GM21619 (cell line): ENCODE measurements around the gene HIVEP2.

ENCODE experiments used
- ATAC-seq: cut with Tn5 transposase; IDR thresholded peaks from one replicate; pipeline ENCODE4 v1.9.1; 2021; ENCODE audit not compliant: unreplicated experiment

Gene HIVEP2

GRCh38 chr6:142896732-142897131 lies 48.2 kb downstream of the HIVEP2 start:
- ATAC-seq = no peak

GRCh38 chr6:142893088-142893487 lies 51.9 kb downstream of the HIVEP2 start:
- no peak for ATAC-seq

- ATAC-seq = no peak
Measured at GRCh38 chr6:142892254-142893021, 52.5 kb downstream of the HIVEP2 start.

GRCh38 chr6:142891454-142891853 lies 53.5 kb downstream of the HIVEP2 start:
- ATAC-seq = no peak

GRCh38 chr6:142888456-142888855 lies 56.5 kb downstream of the HIVEP2 start:
- no peak for ATAC-seq

- ATAC-seq = no peak
Measured at GRCh38 chr6:142887517-142887916, 57.5 kb downstream of the HIVEP2 start.

GRCh38 chr6:142886431-142887170 lies 58.4 kb downstream of the HIVEP2 start:
- peak; percentile 72 for ATAC-seq

GRCh38 chr6:142885182-142885867 lies 59.7 kb downstream of the HIVEP2 start:
- ATAC-seq = peak; percentile 73

- ATAC-seq = no peak
Measured at GRCh38 chr6:142884214-142885035, 60.6 kb downstream of the HIVEP2 start.

- ATAC-seq = no peak
Measured at GRCh38 chr6:142883011-142883410, 62.0 kb downstream of the HIVEP2 start.

GRCh38 chr6:142881761-142882160 lies 63.2 kb downstream of the HIVEP2 start:
- ATAC-seq = no peak

GRCh38 chr6:142881290-142881689 lies 63.7 kb downstream of the HIVEP2 start:
- ATAC-seq = no peak

GRCh38 chr6:142880201-142880600 lies 64.8 kb downstream of the HIVEP2 start:
- no peak for ATAC-seq

- ATAC-seq = no peak
Measured at GRCh38 chr6:142879527-142879926, 65.4 kb downstream of the HIVEP2 start.

- ATAC-seq = no peak
Measured at GRCh38 chr6:142879076-142879475, 65.9 kb downstream of the HIVEP2 start.

GRCh38 chr6:142878407-142878806 lies 66.6 kb downstream of the HIVEP2 start:
- ATAC-seq = no peak

GRCh38 chr6:142874676-142875075 lies 70.3 kb downstream of the HIVEP2 start:
- ATAC-seq = no peak

GRCh38 chr6:142872376-142872775 lies 72.6 kb downstream of the HIVEP2 start:
- ATAC-seq = no peak

GRCh38 chr6:142871910-142872331 lies 73.1 kb downstream of the HIVEP2 start:
- peak; percentile 95 for ATAC-seq

GRCh38 chr6:142870787-142871415 lies 74.1 kb downstream of the HIVEP2 start:
- ATAC-seq = no peak
